GM12878 (cell line): ENCODE results near the gene TTC32. TPM values are rescaled to one million over a fixed set of nuclear protein-coding genes. Genes with fewer than 3 reads are reported as not detected.

Experiments
- ATAC-seq: fragments of 200-7000 bp; cut with Tn5 transposase; 3 replicates; pipeline ENCODE4 v1.9.1; 2020; ENCODE audit warnings: mild to moderate bottlenecking, moderate library complexity
- BruUV-seq: library from RNA; stranded (reverse); fragments of 400-500 nt; replicated peaks from 2 replicates; lab custom pipeline; 2021; lab: Mats Ljungman, UMichigan
- CTCF ChIA-PET: fragments of 300-600 bp; sonication (Branson Sonifier 250); formaldehyde crosslinking; extraction: SDS; loops from one replicate; lab custom pipeline; 2021; ENCODE audit warnings: inconsistent platforms; lab: Yijun Ruan, JAX
- POLR2A ChIA-PET: fragments of 350-600 bp; formaldehyde crosslinking; extraction: SDS; loops from one replicate; lab custom pipeline; 2021; ENCODE audit warnings: inconsistent platforms; lab: Charles Lee
- RAD21 ChIA-PET: fragments of 300-600 bp; sonication (Branson Sonifier 250); formaldehyde crosslinking; loops from one replicate; lab custom pipeline; 2023; ENCODE audit warnings: antibody characterized with exemption; ENCODE audit not compliant: unreplicated experiment; lab: Charles Lee
- SMC1A ChIA-PET: fragments of 300-600 bp; sonication (Branson Sonifier 250); formaldehyde crosslinking; loops from one replicate; lab custom pipeline; 2023; ENCODE audit not compliant: unreplicated experiment, uncharacterized antibody; lab: Charles Lee
- DNase-seq: peaks from one replicate; pipeline ENCODE4 v3.0.0-alpha.2; 2011; ENCODE audit warnings: low read depth, low spot score
- FAIRE-seq: peaks from 3 replicates; lab custom pipeline; 2011; peaks lifted over from hg19 to GRCh38; lab: Jason Lieb, UNC
- H2AFZ ChIP-seq: 2 replicates; pipeline ENCODE4 v1.6.0; 2011; ENCODE audit warnings: low read depth, low read length, control low read depth; ENCODE audit not compliant: control insufficient read depth
- H3K27ac ChIP-seq: 2 replicates; pipeline ENCODE4 v1.5.1; 2011; ENCODE audit warnings: control low read depth; ENCODE audit not compliant: control insufficient read depth, insufficient read depth
- H3K27me3 ChIP-seq, 2 experiments: replicated peaks in 1 of 2; 2 replicates each; pipeline versions ENCODE4 v1.6.0 to v1.6.1; 2011; ENCODE audit warnings: low read length in 1 of 2; ENCODE audit not compliant: control insufficient read depth in 2 of 2, insufficient read depth in 2 of 2
- H3K36me3 ChIP-seq, 2 experiments: 2 replicates each; pipeline ENCODE4 v1.5.1; 2011; ENCODE audit warnings: low read length in 1 of 2; ENCODE audit not compliant: control insufficient read depth in 2 of 2, insufficient read depth in 2 of 2
- H3K4me1 ChIP-seq: 2 replicates; pipeline ENCODE4 v1.6.1; 2011; ENCODE audit warnings: mild to moderate bottlenecking, low read length, moderate library complexity, mixed read lengths; ENCODE audit not compliant: control insufficient read depth, insufficient read depth
- H3K4me2 ChIP-seq: 2 replicates; pipeline ENCODE4 v1.6.0; 2011; ENCODE audit warnings: control low read depth; ENCODE audit not compliant: control insufficient read depth, insufficient read depth
- H3K4me3 ChIP-seq: fragments of 200-600 bp; sonication (generic); 2 replicates; pipeline ENCODE4 v1.5.1; 2016
- H3K79me2 ChIP-seq: 2 replicates; pipeline ENCODE4 v1.6.0; 2011; ENCODE audit warnings: low read length; ENCODE audit not compliant: control insufficient read depth, insufficient read depth
- H3K9ac ChIP-seq: 2 replicates; pipeline ENCODE4 v1.8.0; 2011; ENCODE audit warnings: low read length, control low read depth, mixed read lengths; ENCODE audit not compliant: control insufficient read depth, insufficient read depth
- H3K9me3 ChIP-seq: replicated peaks from 3 replicates; pipeline ENCODE4 v1.5.1; 2011; ENCODE audit warnings: mild to moderate bottlenecking, low read length; ENCODE audit not compliant: control insufficient read depth, insufficient read depth
- H4K20me1 ChIP-seq: 2 replicates; pipeline ENCODE4 v1.6.0; 2011; ENCODE audit not compliant: control insufficient read depth, insufficient read depth
- ATF7 ChIP-seq: fragments of 450-650 bp; IDR thresholded peaks from 2 replicates; pipeline ENCODE4 v1.6.1; 2016; ENCODE audit warnings: low read depth, mild to moderate bottlenecking
- BMI1 ChIP-seq: fragments of 450-650 bp; IDR thresholded peaks from 2 replicates; pipeline ENCODE4 v1.6.1; 2016; ENCODE audit warnings: mild to moderate bottlenecking, moderate library complexity, borderline replicate concordance
- CBX3 ChIP-seq: fragments of 200-600 bp; sonication (generic); IDR thresholded peaks from 2 replicates; pipeline ENCODE4 v1.6.1; 2016; ENCODE audit warnings: low read depth, borderline replicate concordance
- LARP7 ChIP-seq: fragments of 450-650 bp; IDR thresholded peaks from 2 replicates; pipeline ENCODE4 v1.6.1; 2017; ENCODE audit warnings: mild to moderate bottlenecking
- MLLT1 ChIP-seq: fragments of 450-650 bp; IDR thresholded peaks from 2 replicates; pipeline ENCODE4 v1.6.1; 2016; ENCODE audit warnings: mild to moderate bottlenecking
- MYC ChIP-seq: IDR thresholded peaks from 2 replicates; pipeline ENCODE4 v1.6.1; 2011; ENCODE audit warnings: mild to moderate bottlenecking, low read length, moderate library complexity, inconsistent platforms; ENCODE audit not compliant: insufficient read depth, insufficient replicate concordance, insufficient read length, severe bottlenecking
- RAD51 ChIP-seq: fragments of 450-650 bp; IDR thresholded peaks from 2 replicates; pipeline ENCODE4 v1.6.1; 2016; ENCODE audit warnings: moderate library complexity, mild to moderate bottlenecking, inconsistent platforms
- RBBP5 ChIP-seq: fragments of 200-600 bp; sonication (generic); conservative IDR thresholded peaks from 2 replicates; pipeline ENCODE4 v1.6.1; 2016
- SMAD1 ChIP-seq: fragments of 450-650 bp; IDR thresholded peaks from 2 replicates; pipeline ENCODE4 v1.6.1; 2018; ENCODE audit warnings: mild to moderate bottlenecking, low read depth; ENCODE audit not compliant: partially characterized antibody
- SMC3 ChIP-seq: IDR thresholded peaks from 2 replicates; pipeline ENCODE4 v1.6.1; 2011; ENCODE audit warnings: low read length, improper control_type of control experiment, borderline replicate concordance
- STAT3 ChIP-seq: IDR thresholded peaks from 2 replicates; pipeline ENCODE4 v1.6.1; 2011; ENCODE audit warnings: low read depth, low read length, improper control_type of control experiment
- YBX1 ChIP-seq: fragments of 450-650 bp; IDR thresholded peaks from 2 replicates; pipeline ENCODE4 v1.6.1; 2016; ENCODE audit warnings: antibody characterized with exemption
- ZBTB40 ChIP-seq: fragments of 450-650 bp; IDR thresholded peaks from 2 replicates; pipeline ENCODE4 v1.6.1; 2016; ENCODE audit warnings: mild to moderate bottlenecking, moderate library complexity, borderline replicate concordance
- WGBS: methylation state at CpG from one replicate; pipeline ENCODE4 v1.1.6; 2016; ENCODE audit warnings: low lambda C conversion rate; ENCODE audit not compliant: insufficient replicate concordance, insufficient coverage; ENCODE audit errors: missing lambda C conversion rate; 5-methylcytosine and 5-hydroxymethylcytosine counted together
- in situ Hi-C: fragments of 300-500 bp; cut with MboI; formaldehyde crosslinking; loops from 9 replicates; pipeline ENCODE4 v1.14.3; 2018; ENCODE audit warnings: mixed read lengths
- intact Hi-C: fragments of 100-400 bp; cut with micrococcal nuclease; formaldehyde crosslinking; loops from one replicate; pipeline ENCODE4 v1.14.2; 2022; ENCODE audit not compliant: unreplicated experiment
- polyA plus RNA-seq, 11 experiments: library from polyadenylated mRNA; depleted of rRNA in 4 of 11; unstranded in 6 of 11; stranded (reverse) in 5 of 11; fragments of >200 nt; fragmentation: Nextera tagmentation in 4 of 11; fragmentation: Illumina TruSeq in 1 of 11; extraction: Ambion mirVana in 4 of 11; extraction: Trizol in 1 of 11; gene quantifications; 1 replicate in 1 of 11; 2 replicates in 10 of 11; pipeline versions ENCODE4 v1.2.1 to v1.2.3, GENCODE V29; 2011 to 2016; ENCODE audit warnings: inconsistent platforms in 2 of 11, missing spikeins in 2 of 11, low read depth in 1 of 11
- total RNA-seq, 4 experiments: library from RNA; depleted of rRNA in 3 of 4; stranded (reverse); fragments of >200 nt in 3 of 4; fragmentation: Illumina TruSeq in 1 of 4; extraction: Trizol in 1 of 4; gene quantifications; 2 replicates each; pipeline versions ENCODE4 v1.2.1 to v1.2.3, GENCODE V29; 2013 to 2021

The TTC32 gene
- total and polyA plus RNA-seq, 10 of the 15 experiments (the other 5 are each of a cell fraction or from before 2014, with no cell fraction given): 11.1 to 30.0 (median 19.7) TPM

GRCh38 chr2:19876751-19877150 lies 25.0 kb downstream of the TTC32 start:
- Histone ChIP-seq H2AFZ (no peak overlapping the region), H3K4me3 (no peak overlapping the region), H3K27me3 (no peaks in the 10 kb centered on the region), H4K20me1 (no peaks in the 10 kb centered on the region; the same call in 1 of the 2 replicates), H3K9me3 (no peaks in the 10 kb centered on the region), H3K4me2 (no peak overlapping the region), H3K4me1 (no peaks in the 10 kb centered on the region), H3K27ac (no peak overlapping the region), H3K9ac (no peak overlapping the region), H3K79me2 (no peaks in the 10 kb centered on the region), H3K36me3 (no peaks in the 10 kb centered on the region)
- CTCF ChIA-PET: interaction anchor here (0.7 kb wide), 1 partner anchor 414 kb away, joined by 3 read pairs; no protein-coding TSS in a partner anchor
- intact Hi-C loops (no loop called here), in situ Hi-C loops (no loop called here)
- DNase-seq (no peak), FAIRE-seq (no peak), ATAC-seq (no peak)
- SMC1A ChIA-PET: no interaction called here
- POLR2A ChIA-PET: no interaction called here
- TF ChIP-seq STAT3: no peak
- TF ChIP-seq CBX3: no peak
- no peak for TF ChIP-seq BMI1
- no peak for TF ChIP-seq LARP7
- no peak for TF ChIP-seq RBBP5
- no peak for TF ChIP-seq RAD51
- no peak for TF ChIP-seq MLLT1
- TF ChIP-seq ZBTB40: no peak
- no peak for TF ChIP-seq SMAD1
- no peak for TF ChIP-seq SMC3
- TF ChIP-seq YBX1: no peak
- TF ChIP-seq MYC: no peak
- no peak for TF ChIP-seq ATF7
- RAD21 ChIA-PET: no interaction called here
- whole genome bisulfite sequencing: 78% methylated on average over 4 of the region's 4 CpGs
- no TSS peak for BruUV-seq
